T-helper 1 cell treated with Interleukin-12 subunit alpha and Interleukin-12 subunit beta and Interleukin-4 antibody, amounts not matched to agents 30 μg/mL and 1 μg/mL, for 36 hours (primary cell): Measurements from ENCODE around the gene CRIM1.

Experiments
- H3K27ac Mint-ChIP-seq: one replicate; pipeline ENCODE4 v1.8.0; 2021; ENCODE audit warnings: mild to moderate bottlenecking, mixed read lengths
- H3K27me3 Mint-ChIP-seq: one replicate; pipeline ENCODE4 v1.8.0; 2021; ENCODE audit warnings: low read depth, mixed read lengths
- H3K36me3 Mint-ChIP-seq: one replicate; pipeline ENCODE4 v1.8.0; 2021; ENCODE audit warnings: low read depth, mixed read lengths
- H3K4me1 Mint-ChIP-seq: one replicate; pipeline ENCODE4 v1.8.0; 2021; ENCODE audit warnings: low read depth, mixed read lengths
- H3K4me3 Mint-ChIP-seq: one replicate; pipeline ENCODE4 v1.8.0; 2021; ENCODE audit warnings: mild to moderate bottlenecking, moderate library complexity, mixed read lengths
- H3K9me3 Mint-ChIP-seq: one replicate; pipeline ENCODE4 v1.8.0; 2021; ENCODE audit warnings: mixed read lengths

The CRIM1 gene

GRCh38 chr2:36449943-36450392, 94.4 kb downstream of the CRIM1 start:
- Mint-ChIP-seq H3K9me3 (no peaks in the 10 kb centered on the region), H3K36me3 (peaks cover 3% of the 10 kb centered on the region), H3K4me1 (peaks cover 3% of the 10 kb centered on the region), H3K4me3 (no peak overlapping the region), H3K27ac (no peak overlapping the region), H3K27me3 (no peaks in the 10 kb centered on the region)

- Mint-ChIP-seq H3K4me1 (peaks cover 3% of the 10 kb centered on the region), H3K36me3 (no peaks in the 10 kb centered on the region), H3K9me3 (no peaks in the 10 kb centered on the region), H3K27me3 (no peaks in the 10 kb centered on the region), H3K4me3 (no peak overlapping the region), H3K27ac (no peak overlapping the region)
Measured at GRCh38 chr2:36450466-36451196, 95.1 kb downstream of the CRIM1 start.

DNA sequence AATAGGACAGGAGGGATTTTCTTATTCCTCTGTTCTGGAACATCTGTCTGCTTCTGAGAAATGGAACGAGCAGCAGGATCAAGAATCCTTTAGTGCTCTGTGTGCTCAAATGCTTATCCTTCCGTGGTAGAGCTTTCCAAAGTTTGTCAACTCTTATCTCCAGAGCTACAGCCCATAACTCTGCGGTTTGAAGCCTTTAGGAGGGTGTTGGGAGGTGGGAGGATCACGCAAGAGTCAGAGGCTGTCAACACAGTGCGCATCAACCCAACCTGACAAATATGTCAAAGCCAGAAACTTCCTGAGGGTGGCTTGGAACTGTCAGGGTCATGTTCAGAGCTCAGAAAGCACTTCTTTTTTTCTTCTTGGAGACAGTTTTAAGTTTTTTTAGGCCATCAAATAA, 95.9 kb downstream of the CRIM1 start:
- Mint-ChIP-seq H3K4me1 (peaks cover under 1% of the 10 kb centered on the region), H3K27me3 (no peaks in the 10 kb centered on the region), H3K4me3 (no peak overlapping the region), H3K27ac (no peak overlapping the region), H3K9me3 (no peaks in the 10 kb centered on the region), H3K36me3 (no peaks in the 10 kb centered on the region)

GRCh38 chr2:36452260-36452659, 96.7 kb downstream of the CRIM1 start:
- H3K4me1 Mint-ChIP-seq = no peaks in the 10 kb centered on the region
- H3K4me3 Mint-ChIP-seq = no peak overlapping the region
- no peak overlapping the region for H3K27ac Mint-ChIP-seq
- H3K27me3 Mint-ChIP-seq = no peaks in the 10 kb centered on the region
- H3K9me3 Mint-ChIP-seq = no peaks in the 10 kb centered on the region
- H3K36me3 Mint-ChIP-seq = no peaks in the 10 kb centered on the region

DNA sequence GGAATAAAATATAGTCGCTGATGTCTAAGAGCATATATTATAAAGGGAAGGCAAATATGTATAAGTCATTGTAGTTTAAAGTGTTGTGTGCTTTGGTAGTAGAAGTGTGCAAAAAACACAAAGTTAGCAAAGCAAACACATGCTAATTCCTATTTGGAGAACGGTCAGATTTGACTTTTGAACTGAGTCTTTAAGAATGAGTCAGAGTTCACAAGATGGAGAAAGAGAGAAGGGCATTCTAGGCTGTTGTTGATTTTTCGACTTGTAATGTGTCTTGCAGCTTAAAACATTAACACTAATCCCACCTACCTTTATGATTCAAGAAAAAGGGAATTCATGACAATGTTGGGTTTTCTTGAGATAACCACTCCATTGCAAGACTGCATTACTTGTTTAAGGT, 98.1 kb downstream of the CRIM1 start:
- Mint-ChIP-seq H3K36me3 (no peaks in the 10 kb centered on the region), H3K27me3 (no peaks in the 10 kb centered on the region)

GRCh38 chr2:36455011-36455410, 99.4 kb downstream of the CRIM1 start:
- Mint-ChIP-seq H3K36me3 (no peaks in the 10 kb centered on the region), H3K27ac (no peak overlapping the region), H3K27me3 (no peaks in the 10 kb centered on the region), H3K4me1 (no peaks in the 10 kb centered on the region), H3K4me3 (no peak overlapping the region), H3K9me3 (no peaks in the 10 kb centered on the region)

More for the DNA sequence above, 98.1 kb downstream of the CRIM1 start:
- no peaks in the 10 kb centered on the region for H3K4me1 Mint-ChIP-seq
- H3K27ac Mint-ChIP-seq = no peak overlapping the region
- no peaks in the 10 kb centered on the region for H3K9me3 Mint-ChIP-seq
- H3K4me3 Mint-ChIP-seq = no peak overlapping the region

DNA sequence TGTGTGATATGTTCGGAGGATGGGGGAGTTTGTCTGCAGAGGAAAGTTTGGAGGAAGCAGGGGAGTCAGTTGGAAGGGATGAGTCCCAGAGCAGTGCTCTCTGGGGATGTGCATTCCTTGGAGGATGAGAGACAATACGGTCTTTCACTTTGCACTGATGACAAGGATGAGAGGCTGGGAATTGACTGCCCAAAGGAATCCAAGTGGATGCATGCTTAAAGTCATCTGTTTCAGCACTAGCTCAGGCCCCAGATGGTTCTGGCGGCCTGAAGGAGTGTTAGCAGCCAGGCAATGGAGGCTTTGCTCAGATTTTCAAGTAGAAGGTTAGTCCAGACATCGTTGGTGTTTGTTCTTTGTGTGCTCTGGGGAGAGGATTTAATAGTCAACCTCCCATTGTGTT, 100.2 kb downstream of the CRIM1 start:
- no peak overlapping the region for H3K4me3 Mint-ChIP-seq
- H3K9me3 Mint-ChIP-seq = no peaks in the 10 kb centered on the region
- H3K27ac Mint-ChIP-seq = no peak overlapping the region
- no peaks in the 10 kb centered on the region for H3K27me3 Mint-ChIP-seq
- no peaks in the 10 kb centered on the region for H3K4me1 Mint-ChIP-seq
- H3K36me3 Mint-ChIP-seq = no peaks in the 10 kb centered on the region

GRCh38 chr2:36456227-36457175, 100.9 kb downstream of the CRIM1 start:
- Mint-ChIP-seq H3K36me3 (no peaks in the 10 kb centered on the region), H3K9me3 (no peaks in the 10 kb centered on the region), H3K27me3 (no peaks in the 10 kb centered on the region)

DNA sequence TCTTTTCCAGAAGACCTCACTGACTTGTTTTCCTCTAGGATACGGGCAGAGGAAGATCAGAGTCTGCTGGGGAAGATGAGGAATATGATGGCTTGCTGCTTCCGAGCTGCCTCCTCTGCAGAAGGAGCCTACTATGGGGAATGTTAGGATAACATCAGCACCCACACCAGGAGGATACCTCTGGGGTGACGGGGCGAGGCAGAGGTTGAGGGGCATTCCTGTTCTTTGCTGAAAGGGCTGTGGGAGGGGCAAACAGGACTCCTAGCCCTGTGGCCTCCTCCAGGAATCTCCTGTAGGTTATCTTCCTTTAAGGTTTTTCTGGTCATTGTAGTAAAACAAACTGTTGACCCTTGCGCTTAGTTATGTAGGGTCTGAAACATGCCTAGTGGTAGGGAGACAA, 102.5 kb downstream of the CRIM1 start:
- Mint-ChIP-seq H3K36me3 (no peaks in the 10 kb centered on the region), H3K27me3 (no peaks in the 10 kb centered on the region), H3K27ac (no peak overlapping the region), H3K4me1 (no peaks in the 10 kb centered on the region), H3K4me3 (no peak overlapping the region), H3K9me3 (no peaks in the 10 kb centered on the region)

More at GRCh38 chr2:36456227-36457175, 100.9 kb downstream of the CRIM1 start:
- Mint-ChIP-seq H3K27ac (no peak overlapping the region), H3K4me3 (no peak overlapping the region), H3K4me1 (no peaks in the 10 kb centered on the region)

GRCh38 chr2:36459725-36460137, 104.2 kb downstream of the CRIM1 start:
- no peaks in the 10 kb centered on the region for H3K9me3 Mint-ChIP-seq
- H3K4me1 Mint-ChIP-seq = peaks cover 2% of the 10 kb centered on the region
- no peak overlapping the region for H3K4me3 Mint-ChIP-seq
- no peak overlapping the region for H3K27ac Mint-ChIP-seq
- H3K27me3 Mint-ChIP-seq = no peaks in the 10 kb centered on the region
- H3K36me3 Mint-ChIP-seq = no peaks in the 10 kb centered on the region

GRCh38 chr2:36461039-36461681, 105.6 kb downstream of the CRIM1 start:
- peaks cover 2% of the 10 kb centered on the region for H3K4me1 Mint-ChIP-seq
- no peaks in the 10 kb centered on the region for H3K9me3 Mint-ChIP-seq
- no peaks in the 10 kb centered on the region for H3K36me3 Mint-ChIP-seq
- no peak overlapping the region for H3K4me3 Mint-ChIP-seq
- no peak overlapping the region for H3K27ac Mint-ChIP-seq
- no peaks in the 10 kb centered on the region for H3K27me3 Mint-ChIP-seq

DNA sequence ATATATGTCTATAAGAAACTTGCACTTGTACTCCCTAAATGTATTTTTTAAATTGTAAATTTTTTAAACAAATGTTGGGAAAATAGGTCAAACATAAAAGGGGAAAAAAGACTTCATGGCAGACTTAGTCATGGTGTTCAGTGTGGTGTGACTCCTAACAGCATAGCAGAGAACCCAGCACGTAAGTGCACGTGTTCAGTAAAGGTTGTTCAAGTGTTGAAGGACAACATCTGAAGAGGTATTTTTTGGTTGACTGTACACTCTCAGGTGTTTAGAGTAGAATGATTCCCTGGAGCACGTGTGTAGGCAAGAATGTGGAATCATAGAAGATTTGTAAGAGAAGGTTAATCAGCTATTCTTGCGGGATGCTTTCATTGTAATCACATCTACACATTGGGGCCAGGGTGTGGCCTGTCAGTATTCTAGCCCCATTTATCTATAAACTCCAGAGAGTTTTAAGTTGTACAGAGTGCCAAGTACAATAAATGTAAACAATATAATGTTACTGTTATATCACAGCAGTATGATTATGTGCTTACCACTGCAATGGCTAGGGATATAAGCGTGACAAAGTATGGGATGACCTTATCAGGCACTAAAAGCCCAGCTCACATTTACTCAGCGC, 106.8 kb downstream of the CRIM1 start:
- H3K27me3 Mint-ChIP-seq = no peaks in the 10 kb centered on the region
- H3K4me3 Mint-ChIP-seq = no peak overlapping the region
- no peak overlapping the region for H3K27ac Mint-ChIP-seq
- H3K36me3 Mint-ChIP-seq = no peaks in the 10 kb centered on the region
- H3K9me3 Mint-ChIP-seq = no peaks in the 10 kb centered on the region
- H3K4me1 Mint-ChIP-seq = peaks cover 2% of the 10 kb centered on the region

DNA sequence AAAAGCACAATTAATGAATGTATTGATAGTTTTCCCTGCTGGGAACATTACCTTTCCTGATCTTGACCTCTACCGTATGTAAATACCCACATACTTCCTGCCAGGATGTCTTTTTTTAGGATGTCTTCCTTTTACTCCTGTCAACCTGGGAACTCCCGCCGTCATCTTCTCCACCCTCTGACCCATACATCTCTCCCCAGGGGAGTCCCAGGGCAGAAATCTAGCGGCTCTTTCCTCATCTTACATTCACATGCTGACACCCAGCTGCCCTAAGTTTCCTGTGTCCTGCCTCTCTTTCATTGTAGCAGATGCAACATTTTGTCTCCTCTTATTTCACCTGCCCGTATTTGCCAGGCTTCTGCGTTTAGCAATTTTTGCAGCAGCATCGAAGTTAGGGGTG, 107.8 kb downstream of the CRIM1 start:
- Mint-ChIP-seq H3K36me3 (no peaks in the 10 kb centered on the region), H3K9me3 (no peaks in the 10 kb centered on the region), H3K4me1 (peaks cover 2% of the 10 kb centered on the region), H3K4me3 (no peak overlapping the region), H3K27ac (no peak overlapping the region), H3K27me3 (no peaks in the 10 kb centered on the region)

- Mint-ChIP-seq H3K27me3 (no peaks in the 10 kb centered on the region), H3K4me3 (no peak overlapping the region), H3K4me1 (peaks cover 2% of the 10 kb centered on the region), H3K27ac (no peak overlapping the region), H3K36me3 (no peaks in the 10 kb centered on the region), H3K9me3 (no peaks in the 10 kb centered on the region)
Measured at GRCh38 chr2:36464006-36464721, 108.6 kb downstream of the CRIM1 start.
